HG03097 (cell line): ENCODE measurements around the gene DCTN1.

Experiments used
- ATAC-seq: cut with Tn5 transposase; IDR thresholded peaks from one replicate; pipeline ENCODE4 v1.9.1; 2021; ENCODE audit not compliant: unreplicated experiment, low FRiP score

Gene DCTN1

GRCh38 chr2:74328573-74328972, 51.5 kb downstream of the DCTN1 start:
- no peak for ATAC-seq

- ATAC-seq, result no peak
These were observed 52.0 kb downstream of the DCTN1 start for GRCh38 chr2:74328074-74328473.

GRCh38 chr2:74327627-74328026, 52.5 kb downstream of the DCTN1 start:
- no peak for ATAC-seq

- no peak for ATAC-seq
These were observed 52.9 kb downstream of the DCTN1 start for GRCh38 chr2:74327199-74327598.

GRCh38 chr2:74325815-74326214, 54.3 kb downstream of the DCTN1 start:
- no peak for ATAC-seq

- ATAC-seq, result no peak
These were observed 58.4 kb downstream of the DCTN1 start for GRCh38 chr2:74321737-74322136.

GRCh38 chr2:74317701-74318100, 62.4 kb downstream of the DCTN1 start:
- ATAC-seq, result no peak

GRCh38 chr2:74316627-74317295, 63.4 kb downstream of the DCTN1 start:
- no peak for ATAC-seq

GRCh38 chr2:74314107-74314506, 66.0 kb downstream of the DCTN1 start:
- no peak for ATAC-seq

GRCh38 chr2:74313497-74313896, 66.6 kb downstream of the DCTN1 start:
- ATAC-seq, result no peak

GRCh38 chr2:74312913-74313312, 67.2 kb downstream of the DCTN1 start:
- ATAC-seq, result no peak
